Tibial nerve (tissue), 4 donors: ENCODE measurements around the gene LSM7. TPM values are rescaled to one million over a fixed set of nuclear protein-coding genes. Genes with fewer than 3 reads are reported as not detected.
"Not testable (repeated sequence)": the region's sequence is repeated elsewhere in the genome, so short reads cannot be mapped to it uniquely, and the experiment has no call there.

Experiments
- DNase-seq, 2 donors: peaks; one replicate each; pipeline ENCODE4 v3.0.0-alpha.2; 2019; ENCODE audit warnings: low spot score in 2 of 2
- H3K27ac ChIP-seq, 4 donors: fragments of 200-600 bp; sonication (generic) in 3 of 4; one replicate each; pipeline ENCODE4 v1.5.1; 2017 to 2019; ENCODE audit warnings: mild to moderate bottlenecking in 1 of 4
- H3K27me3 ChIP-seq, 2 donors: fragments of 200-600 bp; sonication (generic) in 1 of 2; one replicate each; pipeline versions ENCODE4 v1.5.1 to v1.6.0; 2017 to 2019
- H3K36me3 ChIP-seq, 3 donors: fragments of 200-600 bp; sonication (generic); one replicate each; pipeline ENCODE4 v1.5.1; 2018 to 2019
- H3K4me1 ChIP-seq, 4 donors: fragments of 200-600 bp; sonication (generic) in 3 of 4; one replicate each; pipeline ENCODE4 v1.5.1; 2017 to 2019
- H3K4me3 ChIP-seq, 4 donors: fragments of 200-600 bp; sonication (generic) in 3 of 4; one replicate each; pipeline ENCODE4 v1.5.1; 2017 to 2019; ENCODE audit warnings: mild to moderate bottlenecking in 1 of 4, moderate library complexity in 1 of 4
- H3K9me3 ChIP-seq, 4 donors: fragments of 200-600 bp; sonication (generic) in 3 of 4; one replicate each; pipeline ENCODE4 v1.5.1; 2017 to 2019
- EP300 ChIP-seq, 2 donors: sonication (generic); formaldehyde crosslinking; IDR thresholded peaks; one replicate each; pipeline ENCODE4 v1.6.1; 2017; ENCODE audit warnings: antibody characterized with exemption in 2 of 2, mild to moderate bottlenecking in 1 of 2
- POLR2A ChIP-seq, 2 donors: fragments of 450-650 bp; IDR thresholded peaks; one replicate each; pipeline ENCODE4 v1.6.1; 2017; ENCODE audit warnings: antibody characterized with exemption in 2 of 2, mild to moderate bottlenecking in 2 of 2, moderate library complexity in 2 of 2
- WGBS, 2 donors: methylation state at CpG; one replicate each; pipeline ENCODE4 v1.1.5; 2018; 5-methylcytosine and 5-hydroxymethylcytosine counted together
- total RNA-seq, 4 donors: library from RNA; depleted of rRNA; stranded (reverse); fragments of >200 nt; gene quantifications; one replicate each; pipeline ENCODE4 v1.1.0, GENCODE V29; 2016
- TF ChIP-seq, protein P1 (sequence below), 5 experiments: fragments of 200-600 bp in 3 of 5; fragments of 450-650 bp in 2 of 5; sonication (generic) in 3 of 5; IDR thresholded peaks; one replicate each; pipeline ENCODE4 v1.5.1; 2016 to 2019; ENCODE audit warnings: antibody characterized with exemption in 5 of 5, mild to moderate bottlenecking in 3 of 5, moderate library complexity in 2 of 5

The LSM7 gene
- total RNA-seq, 4 donors from 2014 or later: 54.1 to 167 (median 87.7) TPM

DNA sequence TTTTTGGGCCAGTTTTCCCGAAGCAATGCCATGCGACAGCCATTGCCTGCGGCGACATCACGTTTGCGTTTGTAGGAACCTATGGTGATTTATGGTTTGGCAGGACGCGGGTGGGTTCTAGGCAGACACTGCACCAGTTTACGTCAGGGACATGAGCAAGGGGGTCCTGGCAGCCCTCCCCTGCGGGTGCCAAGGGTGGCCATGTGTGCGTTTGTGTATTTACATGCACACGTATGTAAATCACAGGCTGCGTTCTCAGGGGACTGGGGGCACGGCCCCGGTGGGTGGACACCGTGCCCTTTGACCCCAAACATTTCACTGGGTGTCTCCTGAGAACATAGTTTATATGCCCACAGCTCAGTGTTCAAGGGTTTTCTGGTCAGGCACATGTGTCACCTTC is 22.3 kb upstream of the LSM7 start:
- Histone ChIP-seq H3K9me3 (no peaks in the 10 kb centered on the region), H3K36me3 (peaks cover 0 to 76% (median 0%) of the 10 kb centered on the region in 3 donors), H3K4me3 (no peak overlapping the region), H3K27me3 (no peaks in the 10 kb centered on the region), H3K4me1 (peaks cover 0 to 4% (median 0%) of the 10 kb centered on the region in 4 donors), H3K27ac (no peak overlapping the region)
- no peak for DNase-seq
- 88 to 90% methylated on average over 16 of the region's 16 CpGs for WGBS, 2 donors
- TF ChIP-seq POLR2A (IDR thresholded peaks at IDR 0.05): no peak
- no peak for TF ChIP-seq EP300 (IDR thresholded peaks at IDR 0.05)
- TF ChIP-seq, protein P1, sequence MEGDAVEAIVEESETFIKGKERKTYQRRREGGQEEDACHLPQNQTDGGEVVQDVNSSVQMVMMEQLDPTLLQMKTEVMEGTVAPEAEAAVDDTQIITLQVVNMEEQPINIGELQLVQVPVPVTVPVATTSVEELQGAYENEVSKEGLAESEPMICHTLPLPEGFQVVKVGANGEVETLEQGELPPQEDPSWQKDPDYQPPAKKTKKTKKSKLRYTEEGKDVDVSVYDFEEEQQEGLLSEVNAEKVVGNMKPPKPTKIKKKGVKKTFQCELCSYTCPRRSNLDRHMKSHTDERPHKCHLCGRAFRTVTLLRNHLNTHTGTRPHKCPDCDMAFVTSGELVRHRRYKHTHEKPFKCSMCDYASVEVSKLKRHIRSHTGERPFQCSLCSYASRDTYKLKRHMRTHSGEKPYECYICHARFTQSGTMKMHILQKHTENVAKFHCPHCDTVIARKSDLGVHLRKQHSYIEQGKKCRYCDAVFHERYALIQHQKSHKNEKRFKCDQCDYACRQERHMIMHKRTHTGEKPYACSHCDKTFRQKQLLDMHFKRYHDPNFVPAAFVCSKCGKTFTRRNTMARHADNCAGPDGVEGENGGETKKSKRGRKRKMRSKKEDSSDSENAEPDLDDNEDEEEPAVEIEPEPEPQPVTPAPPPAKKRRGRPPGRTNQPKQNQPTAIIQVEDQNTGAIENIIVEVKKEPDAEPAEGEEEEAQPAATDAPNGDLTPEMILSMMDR (IDR thresholded peaks at IDR 0.05): no peak

DNA sequence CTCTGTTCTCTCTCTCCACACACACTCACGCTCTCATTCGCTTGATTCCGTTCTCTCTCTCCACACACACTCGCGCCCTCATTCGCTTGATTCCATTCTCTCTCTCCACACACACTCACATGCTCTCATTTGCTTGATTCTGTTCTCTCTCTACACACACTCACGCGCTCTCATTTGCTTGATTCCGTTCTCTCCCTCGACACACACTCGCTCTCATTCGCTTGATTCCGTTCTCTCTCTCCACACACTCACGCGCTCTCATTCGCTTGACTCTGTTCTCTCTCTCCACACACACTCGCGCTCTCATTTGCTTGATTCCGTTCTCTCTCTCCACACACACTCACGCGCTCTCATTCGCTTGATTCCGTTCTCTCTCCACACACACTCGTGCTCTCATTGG is 21.4 kb upstream of the LSM7 start:
- not testable (repeated sequence) for H3K27ac ChIP-seq, DNase-seq, H3K9me3 ChIP-seq, H3K27me3 ChIP-seq, H3K4me3 ChIP-seq
- peaks cover 0 to 74% (median 0%) of the 10 kb centered on the region in 3 donors for H3K36me3 ChIP-seq
- 92 to 93% methylated on average over 24 of the region's 24 CpGs for WGBS, 2 donors
- H3K4me1 ChIP-seq: peaks cover 0 to 12% (median 0%) of the 10 kb centered on the region in 4 donors

GRCh38 chr19:2345794-2346663 is 17.6 kb upstream of the LSM7 start:
- no peaks in the 10 kb centered on the region for H3K27me3 ChIP-seq
- H3K9me3 ChIP-seq: no peaks in the 10 kb centered on the region
- H3K4me1 ChIP-seq: peaks cover 0 to 12% (median 0%) of the 10 kb centered on the region in 4 donors
- WGBS, 2 donors: 60 to 65% methylated on average over 23 to 25 of the region's 25 CpGs
- no peak overlapping the region for H3K27ac ChIP-seq
- TF ChIP-seq POLR2A (IDR thresholded peaks at IDR 0.05) (no peak), EP300 (IDR thresholded peaks at IDR 0.05) (no peak)
- TF ChIP-seq, protein P1 (IDR thresholded peaks at IDR 0.05): no peak
- DNase-seq: no peak
- peaks cover 0 to 70% (median 0%) of the 10 kb centered on the region in 3 donors for H3K36me3 ChIP-seq
- no peak overlapping the region for H3K4me3 ChIP-seq

DNA sequence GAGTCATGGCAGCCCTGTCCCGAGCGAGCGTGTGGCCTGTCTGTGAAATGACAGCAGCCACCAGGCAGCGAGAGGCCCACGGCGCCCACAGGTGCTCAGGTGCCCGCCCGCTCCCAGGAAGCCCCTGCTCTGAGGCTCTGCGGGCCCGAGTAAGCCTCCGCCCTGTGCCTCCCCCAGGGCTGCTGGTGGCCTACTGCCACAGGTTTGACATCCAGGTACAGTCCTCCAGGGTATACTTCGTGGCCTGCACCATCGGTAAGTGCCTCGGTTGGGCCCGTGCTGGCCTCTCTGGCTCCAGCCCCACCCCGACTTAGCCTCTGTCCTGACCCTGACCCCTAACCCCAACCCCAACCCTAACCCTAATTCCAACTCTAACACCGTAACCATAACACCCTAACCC is 16.7 kb upstream of the LSM7 start:
- no peak for DNase-seq
- Histone ChIP-seq H3K36me3 (peaks cover 0 to 70% (median 0%) of the 10 kb centered on the region in 3 donors), H3K9me3 (no peaks in the 10 kb centered on the region), H3K27ac (no peak overlapping the region), H3K4me3 (no peak overlapping the region), H3K4me1 (peaks cover 0 to 12% (median 0%) of the 10 kb centered on the region in 4 donors), H3K27me3 (no peaks in the 10 kb centered on the region)
- TF ChIP-seq, protein P1 (IDR thresholded peaks at IDR 0.05): no peak
- TF ChIP-seq POLR2A (IDR thresholded peaks at IDR 0.05): no peak
- TF ChIP-seq EP300 (IDR thresholded peaks at IDR 0.05): no peak
- WGBS, 2 donors: 79 to 93% methylated on average over 12 to 17 of the region's 17 CpGs

DNA sequence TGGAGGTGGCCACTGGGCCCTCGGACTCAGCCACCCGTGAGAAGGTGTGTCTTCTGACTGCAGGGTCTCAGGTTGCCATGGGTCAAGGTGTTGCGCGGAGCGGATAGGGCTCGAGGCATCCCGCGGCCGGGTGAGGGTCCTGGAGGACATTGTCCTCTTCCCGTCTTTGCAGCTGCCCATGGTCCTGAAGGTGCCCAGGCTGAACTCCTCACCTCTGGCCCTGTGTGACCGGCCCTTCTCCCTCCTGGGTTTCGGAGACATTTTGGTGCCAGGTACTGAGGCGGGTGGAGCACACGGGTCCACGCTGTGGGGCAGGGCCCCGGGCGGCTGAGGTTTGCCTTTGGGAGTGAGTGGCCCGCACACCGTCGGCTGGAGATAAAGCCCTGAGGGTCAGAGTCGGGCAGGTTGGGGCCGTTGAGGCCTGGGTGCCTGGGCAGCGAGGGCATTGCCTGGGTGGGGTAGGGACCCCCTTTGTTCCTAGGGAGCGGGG is 16.0 kb upstream of the LSM7 start:
- 96% methylated on average over 17 to 22 of the region's 24 CpGs for WGBS, 2 donors
- Histone ChIP-seq H3K36me3 (peaks cover 0 to 71% (median 0%) of the 10 kb centered on the region in 3 donors), H3K27me3 (no peaks in the 10 kb centered on the region)

More for the DNA sequence above, 16.0 kb upstream of the LSM7 start:
- Histone ChIP-seq H3K9me3 (no peaks in the 10 kb centered on the region), H3K4me3 (no peak overlapping the region), H3K27ac (no peak overlapping the region), H3K4me1 (peaks cover 0 to 12% (median 0%) of the 10 kb centered on the region in 4 donors)
- DNase-seq: no peak
- no peak for TF ChIP-seq POLR2A (IDR thresholded peaks at IDR 0.05)
- TF ChIP-seq, protein P1 (IDR thresholded peaks at IDR 0.05): no peak
- TF ChIP-seq EP300 (IDR thresholded peaks at IDR 0.05): no peak
